CD4-positive, alpha-beta T cell treated with Interleukin-12 subunit alpha and Interleukin-12 subunit beta, for 1 hour (primary cell): ENCODE data around the gene PLIN4.

Experiments used
- DNase-seq: peaks from one replicate; pipeline ENCODE4 v3.0.0-alpha.2; 2020

PLIN4 gene

DNA sequence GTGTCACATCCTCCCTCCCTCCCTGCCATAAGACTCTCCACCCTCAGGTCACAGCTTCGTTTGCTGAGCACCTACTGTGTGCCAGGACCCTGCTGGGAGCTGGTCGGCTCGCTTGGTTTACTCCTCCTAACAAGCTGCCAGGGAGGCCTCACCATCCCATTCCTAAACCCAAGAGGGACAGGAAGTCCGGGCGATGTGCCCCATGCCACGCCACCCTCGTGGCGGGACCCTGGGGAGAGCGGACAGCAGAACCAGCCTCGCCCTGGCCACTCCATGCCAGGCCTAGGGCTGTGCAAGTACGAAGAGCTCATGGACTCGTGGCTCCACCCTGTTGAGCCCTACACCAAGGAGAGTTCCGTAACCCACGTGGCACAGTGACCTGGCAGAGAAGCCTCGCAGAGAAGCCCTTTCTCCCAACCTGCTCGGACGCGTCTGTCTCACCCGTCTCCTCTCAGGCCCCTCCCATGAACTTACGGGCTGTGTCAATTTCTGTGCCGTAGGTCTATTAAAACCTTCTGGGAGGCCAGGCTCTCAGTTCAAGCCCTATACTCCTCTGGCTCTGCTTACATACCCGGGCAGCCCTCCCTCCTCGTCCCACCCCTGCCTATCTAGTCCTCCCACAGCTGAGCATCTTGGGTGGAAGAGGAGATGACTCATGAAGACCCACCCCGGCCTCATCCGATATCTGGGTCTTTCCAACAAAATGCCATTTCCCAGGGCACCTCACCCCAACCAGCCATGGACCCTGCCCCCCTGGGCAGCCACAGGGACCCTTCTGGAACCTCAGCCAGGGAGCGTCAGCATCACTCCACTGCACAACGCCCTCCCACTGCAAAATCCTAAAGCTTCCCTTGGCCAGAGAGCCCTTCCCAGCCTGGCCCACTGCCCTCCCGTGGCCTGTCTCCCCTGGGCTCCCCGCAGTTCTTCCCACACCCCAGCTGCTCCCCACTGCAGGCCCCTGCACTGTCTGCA, 63.3 kb downstream of the PLIN4 start:
- DNase-seq, result no peak

GRCh38 chr19:4453232-4454179, 64.8 kb downstream of the PLIN4 start:
- no peak for DNase-seq

DNA sequence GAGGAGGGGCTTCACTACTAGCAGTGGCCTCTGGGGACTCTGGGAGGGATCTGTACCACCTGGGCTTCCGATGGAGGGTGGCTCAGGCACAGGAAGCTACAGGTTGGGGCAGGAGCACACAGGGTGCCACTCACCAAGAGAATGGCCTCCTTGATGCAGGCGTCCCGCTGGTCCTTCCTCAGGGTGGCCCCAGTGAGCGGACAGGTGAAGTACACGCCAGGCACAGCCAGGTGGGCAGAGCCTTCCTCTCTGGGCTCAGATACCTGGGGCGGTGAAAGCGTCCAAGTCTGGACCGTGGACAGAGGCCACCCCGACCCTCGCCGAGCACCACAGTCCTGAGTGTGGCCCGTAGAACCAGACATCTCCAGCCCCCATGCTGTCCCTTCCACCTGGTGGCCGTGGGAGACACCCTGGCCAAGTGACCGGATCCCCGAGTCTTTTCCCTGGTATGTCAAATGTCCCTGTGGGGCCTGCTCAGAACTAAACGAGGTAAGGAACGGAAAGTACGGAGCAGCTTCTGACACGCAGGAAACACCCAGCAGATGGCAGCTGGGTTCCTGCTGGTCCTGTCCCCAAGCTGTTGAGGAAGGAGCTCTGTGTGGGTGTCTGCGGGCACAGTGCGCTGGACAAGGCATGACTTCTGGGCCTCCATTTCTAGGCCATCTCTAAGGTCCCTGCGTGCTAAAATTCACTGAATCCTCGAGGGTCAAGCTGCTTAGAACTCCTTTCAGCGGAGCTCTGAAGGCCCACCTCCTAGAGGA, 65.9 kb downstream of the PLIN4 start:
- DNase-seq, result no peak
